Gastrocnemius medialis (tissue), 4 donors: Measurements from ENCODE around the gene FYB2.

Experiments used
- POLR2A ChIP-seq, 2 donors: fragments of 450-650 bp; IDR thresholded peaks; one replicate each; pipeline ENCODE4 v1.6.1; 2017; ENCODE audit warnings: antibody characterized with exemption in 2 of 2, mild to moderate bottlenecking in 2 of 2, moderate library complexity in 2 of 2
- TF ChIP-seq, protein P1 (sequence below), 5 experiments: fragments of 450-650 bp in 3 of 5; fragments of 200-600 bp in 2 of 5; sonication (generic) in 2 of 5; IDR thresholded peaks in 4 of 5; conservative IDR thresholded peaks in 1 of 5; 1 replicate in 4 of 5; 2 replicates in 1 of 5; pipeline ENCODE4 v1.5.1; 2016 to 2019; ENCODE audit warnings: antibody characterized with exemption in 5 of 5, mild to moderate bottlenecking in 3 of 5, moderate library complexity in 3 of 5

DNA sequence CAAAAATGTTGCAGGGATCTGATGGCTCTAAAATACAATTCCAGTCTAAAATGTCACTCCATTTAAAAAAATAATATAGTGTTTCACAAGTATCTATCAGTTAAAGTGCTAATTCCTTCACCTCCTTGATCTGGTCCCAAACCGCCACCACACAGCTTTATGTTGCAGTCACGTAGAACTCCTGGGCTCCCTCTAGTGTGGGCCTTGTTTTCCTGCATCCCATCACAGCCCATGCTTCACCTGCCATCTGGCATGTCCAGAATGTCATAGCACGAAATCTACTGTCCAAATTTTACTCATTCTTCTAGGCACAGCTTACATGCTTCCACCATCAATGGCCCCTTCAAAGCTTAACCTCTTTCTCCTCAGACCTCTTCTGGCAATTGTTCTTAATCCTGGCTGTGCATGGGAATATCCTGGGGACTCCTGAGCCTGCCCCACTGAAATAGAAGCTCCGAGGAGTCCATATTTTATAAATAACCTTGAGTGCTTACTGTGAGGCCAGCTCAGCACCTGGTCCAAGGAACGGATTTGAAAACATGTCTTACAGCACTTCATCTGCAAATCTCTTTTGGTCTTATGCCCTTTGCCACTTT is 15.5 kb downstream of the FYB2 start:
- TF ChIP-seq, protein P1, sequence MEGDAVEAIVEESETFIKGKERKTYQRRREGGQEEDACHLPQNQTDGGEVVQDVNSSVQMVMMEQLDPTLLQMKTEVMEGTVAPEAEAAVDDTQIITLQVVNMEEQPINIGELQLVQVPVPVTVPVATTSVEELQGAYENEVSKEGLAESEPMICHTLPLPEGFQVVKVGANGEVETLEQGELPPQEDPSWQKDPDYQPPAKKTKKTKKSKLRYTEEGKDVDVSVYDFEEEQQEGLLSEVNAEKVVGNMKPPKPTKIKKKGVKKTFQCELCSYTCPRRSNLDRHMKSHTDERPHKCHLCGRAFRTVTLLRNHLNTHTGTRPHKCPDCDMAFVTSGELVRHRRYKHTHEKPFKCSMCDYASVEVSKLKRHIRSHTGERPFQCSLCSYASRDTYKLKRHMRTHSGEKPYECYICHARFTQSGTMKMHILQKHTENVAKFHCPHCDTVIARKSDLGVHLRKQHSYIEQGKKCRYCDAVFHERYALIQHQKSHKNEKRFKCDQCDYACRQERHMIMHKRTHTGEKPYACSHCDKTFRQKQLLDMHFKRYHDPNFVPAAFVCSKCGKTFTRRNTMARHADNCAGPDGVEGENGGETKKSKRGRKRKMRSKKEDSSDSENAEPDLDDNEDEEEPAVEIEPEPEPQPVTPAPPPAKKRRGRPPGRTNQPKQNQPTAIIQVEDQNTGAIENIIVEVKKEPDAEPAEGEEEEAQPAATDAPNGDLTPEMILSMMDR (IDR thresholded peaks at IDR 0.05 in 4 of 5, conservative IDR thresholded peaks at IDR 0.05 in 1 of 5): peak in 2 of 5 experiments; percentile 16 to 30
- no peak for TF ChIP-seq POLR2A (IDR thresholded peaks at IDR 0.05)
